IMR-90 (cell line): ENCODE data around the gene CCDC63. TPM values are rescaled to one million over a fixed set of nuclear protein-coding genes. Genes with fewer than 3 reads are reported as not detected.

Experiments
- ATAC-seq: fragments of 200-7000 bp; cut with Tn5 transposase; 2 replicates; pipeline ENCODE4 v1.9.1; 2020; ENCODE audit warnings: low read depth, mild to moderate bottlenecking, moderate library complexity
- BruUV-seq: library from RNA; stranded (reverse); fragments of 400-500 nt; replicated peaks from 2 replicates; lab custom pipeline; 2021; lab: Mats Ljungman, UMichigan
- CTCF ChIA-PET: fragments of 300-600 bp; formaldehyde crosslinking; extraction: SDS; loops from one replicate; lab custom pipeline; 2021; ENCODE audit warnings: antibody characterized with exemption; lab: Yijun Ruan, JAX
- POLR2A ChIA-PET: fragments of 300-600 bp; sonication (Branson Sonifier 250); formaldehyde crosslinking; loops from one replicate; lab custom pipeline; 2022; ENCODE audit warnings: antibody characterized with exemption; ENCODE audit not compliant: unreplicated experiment; lab: Charles Lee
- DNase-seq: peaks from one replicate; pipeline ENCODE4 v3.0.0; 2013
- H2AFZ ChIP-seq: replicated peaks from 2 replicates; pipeline ENCODE3; 2013; ENCODE audit warnings: low read length, mild to moderate bottlenecking; ENCODE audit not compliant: poor library complexity
- H2AK5ac ChIP-seq: 2 replicates; pipeline ENCODE4 v1.6.1; 2013; ENCODE audit warnings: low read depth, low read length, inconsistent platforms
- H2AK9ac ChIP-seq: replicated peaks from 2 replicates; pipeline ENCODE3; 2013; ENCODE audit warnings: mild to moderate bottlenecking, low read depth, low read length, moderate library complexity; ENCODE audit not compliant: poor library complexity
- H2BK120ac ChIP-seq: 2 replicates; pipeline ENCODE4 v1.6.1; 2013; ENCODE audit warnings: low read depth, low read length, inconsistent platforms
- H2BK15ac ChIP-seq: 3 replicates; pipeline ENCODE4 v1.6.1; 2013; ENCODE audit warnings: low read depth, low read length, inconsistent platforms
- H2BK20ac ChIP-seq: 2 replicates; pipeline ENCODE4 v1.6.1; 2013; ENCODE audit warnings: low read depth, mild to moderate bottlenecking, inconsistent platforms, low read length, moderate library complexity
- H2BK5ac ChIP-seq: 2 replicates; pipeline ENCODE4 v1.6.1; 2013; ENCODE audit warnings: mild to moderate bottlenecking, low read depth, low read length, inconsistent platforms; ENCODE audit not compliant: poor library complexity, severe bottlenecking
- H3K14ac ChIP-seq: replicated peaks from 2 replicates; pipeline ENCODE4 v1.6.1; 2013; ENCODE audit warnings: low read depth, low read length, inconsistent platforms
- H3K18ac ChIP-seq: 2 replicates; pipeline ENCODE4 v1.6.1; 2013; ENCODE audit warnings: low read depth, low read length, control low read depth
- H3K23ac ChIP-seq: 2 replicates; pipeline ENCODE4 v1.6.1; 2013; ENCODE audit warnings: low read depth, low read length, inconsistent platforms
- H3K27ac ChIP-seq: 2 replicates; pipeline ENCODE4 v1.5.1; 2013; ENCODE audit warnings: mild to moderate bottlenecking, control low read depth, low read length; ENCODE audit not compliant: insufficient read depth
- H3K27me3 ChIP-seq: 2 replicates; pipeline ENCODE4 v1.6.1; 2013; ENCODE audit warnings: low read length; ENCODE audit not compliant: control insufficient read depth, insufficient read depth
- H3K36me3 ChIP-seq: 2 replicates; pipeline ENCODE4 v1.6.1; 2013; ENCODE audit warnings: low read length, mixed read lengths; ENCODE audit not compliant: control insufficient read depth, insufficient read depth
- H3K4ac ChIP-seq: 2 replicates; pipeline ENCODE4 v1.6.1; 2013; ENCODE audit warnings: low read depth, low read length, inconsistent platforms
- H3K4me1 ChIP-seq: 2 replicates; pipeline ENCODE4 v1.6.1; 2013; ENCODE audit warnings: low read length, mixed read lengths; ENCODE audit not compliant: control insufficient read depth, insufficient read depth
- H3K4me2 ChIP-seq: 2 replicates; pipeline ENCODE4 v1.6.1; 2013; ENCODE audit warnings: low read depth, mild to moderate bottlenecking, control low read depth, low read length, moderate library complexity
- H3K4me3 ChIP-seq: 2 replicates; pipeline ENCODE4 v1.5.1; 2013; ENCODE audit warnings: low read depth, mild to moderate bottlenecking, control low read depth, low read length, moderate library complexity; ENCODE audit not compliant: insufficient read depth
- H3K56ac ChIP-seq: 2 replicates; pipeline ENCODE4 v1.6.1; 2013; ENCODE audit warnings: low read length, inconsistent platforms; ENCODE audit not compliant: insufficient read depth; ENCODE audit errors: extremely low read depth
- H3K79me1 ChIP-seq, 2 experiments: 2 replicates each; pipeline ENCODE4 v1.6.1; 2013; ENCODE audit warnings: low read length in 2 of 2, inconsistent platforms in 1 of 2, low read depth in 1 of 2
- H3K9ac ChIP-seq: 2 replicates; pipeline ENCODE4 v1.6.1; 2013; ENCODE audit warnings: low read depth, low read length, control low read depth
- H3K9me1 ChIP-seq: 2 replicates; pipeline ENCODE4 v1.6.1; 2013; ENCODE audit warnings: low read length, inconsistent platforms; ENCODE audit not compliant: insufficient read depth
- H3K9me3 ChIP-seq: 2 replicates; pipeline ENCODE4 v1.6.1; 2013; ENCODE audit warnings: low read length; ENCODE audit not compliant: control insufficient read depth, insufficient read depth
- H4K20me1 ChIP-seq: 2 replicates; pipeline ENCODE4 v1.6.1; 2013; ENCODE audit warnings: low read length, inconsistent platforms; ENCODE audit not compliant: insufficient read depth
- H4K5ac ChIP-seq: 2 replicates; pipeline ENCODE4 v1.6.1; 2013; ENCODE audit warnings: mild to moderate bottlenecking, low read depth, low read length, control low read depth
- H4K8ac ChIP-seq, 2 experiments: 2 replicates each; pipeline ENCODE4 v1.6.1; 2013; ENCODE audit warnings: low read depth in 2 of 2, low read length in 2 of 2, control low read depth in 1 of 2, inconsistent platforms in 1 of 2
- H4K91ac ChIP-seq: 2 replicates; pipeline ENCODE4 v1.6.1; 2013; ENCODE audit warnings: low read depth, low read length, inconsistent platforms; ENCODE audit not compliant: insufficient read depth
- NFE2L2 ChIP-seq: fragments of 150-350 bp; IDR thresholded peaks from 2 replicates; pipeline ENCODE4 v1.6.1; 2016; ENCODE audit warnings: low read depth, mild to moderate bottlenecking, low read length
- WGBS, 2 experiments: methylation state at CpG; one replicate each; pipeline versions ENCODE4 v1.1.5 to v1.1.7; 2013; ENCODE audit warnings: missing lambda C conversion rate in 2 of 2; ENCODE audit not compliant: insufficient read length in 1 of 2; ENCODE audit errors: extremely low coverage in 2 of 2; 5-methylcytosine and 5-hydroxymethylcytosine counted together
- dilution Hi-C: fragments of 300-500 bp; cut with HindIII; formaldehyde crosslinking; loops from one replicate; pipeline ENCODE4 v1.14.3; 2018; ENCODE audit warnings: low sequenced_read_pairs; ENCODE audit not compliant: unreplicated experiment
- in situ Hi-C: fragments of 300-500 bp; cut with MboI; formaldehyde crosslinking; loops from 3 replicates; pipeline ENCODE4 v1.14.3; 2019; ENCODE audit warnings: low sequenced_read_pairs, inconsistent platforms, mixed read lengths
- intact Hi-C: fragments of 100-400 bp; cut with micrococcal nuclease; formaldehyde crosslinking; loops from 2 replicates; pipeline ENCODE4 v1.10.0; 2022
- polyA plus RNA-seq, 3 experiments: library from polyadenylated mRNA; depleted of rRNA; stranded (reverse); fragments of >200 nt; gene quantifications; 2 replicates each; pipeline ENCODE4 v1.2.3, GENCODE V29; 2012; ENCODE audit warnings: low replicate concordance in 1 of 3
- total RNA-seq: library from RNA; depleted of rRNA; stranded (reverse); fragments of >200 nt; gene quantifications from 2 replicates; pipeline ENCODE4 v1.2.3, GENCODE V29; 2012

The CCDC63 gene
- total and polyA plus RNA-seq, 2 of the 4 experiments (the other 2 are of a cell fraction): not detected

- intact Hi-C loops: no loop called here
- Histone ChIP-seq H2BK15ac (no peak overlapping the region), H4K8ac (no peak overlapping the region), H3K4me3 (no peak overlapping the region), H2BK5ac (no peak overlapping the region), H3K27ac (no peak overlapping the region), H3K4ac (no peak overlapping the region), H4K5ac (no peak overlapping the region), H3K56ac (no peak overlapping the region), H3K4me2 (no peak overlapping the region), H3K9ac (no peak overlapping the region), H2AFZ (no peak overlapping the region), H3K18ac (no peak overlapping the region), H3K36me3 (no peaks in the 10 kb centered on the region), H3K14ac (no peak overlapping the region), H2AK9ac (no peak overlapping the region), H2BK20ac (no peak overlapping the region), H3K79me1 (no peaks in the 10 kb centered on the region), H4K20me1 (no peaks in the 10 kb centered on the region), H3K23ac (no peak overlapping the region), H3K9me1 (no peaks in the 10 kb centered on the region), H4K91ac (no peak overlapping the region), H2AK5ac (no peak overlapping the region), H2BK120ac (no peak overlapping the region), H3K4me1 (no peaks in the 10 kb centered on the region), H3K27me3 (peaks cover 3% of the 10 kb centered on the region; the same call in 1 of the 2 replicates), H3K9me3 (no peaks in the 10 kb centered on the region)
- CTCF ChIA-PET: no interaction called here
- no CpG with 5 or more reads among the region's 4 CpGs for WGBS, 2 experiments
- TF ChIP-seq NFE2L2: no peak
- in situ Hi-C loops: no loop called here
- dilution Hi-C loops: no loop called here
- POLR2A ChIA-PET: no interaction called here
- DNase-seq (no peak), ATAC-seq (no peak)
- BruUV-seq: no TSS peak
These were observed 54.6 kb downstream of the CCDC63 start for GRCh38 chr12:110901401-110901800.
